ENCODE results near the gene RASAL2. TPM values are rescaled to one million over a fixed set of nuclear protein-coding genes. Genes with fewer than 3 reads are reported as not detected.

The RASAL2 gene
- 17.8 and 21.4 TPM in 2 replicates for polyA plus RNA-seq (2011; rRNA removed)
- 40.1 and 43.2 TPM in 2 replicates for polyA minus RNA-seq (2011; rRNA and poly(A)+ RNA removed)

DNA sequence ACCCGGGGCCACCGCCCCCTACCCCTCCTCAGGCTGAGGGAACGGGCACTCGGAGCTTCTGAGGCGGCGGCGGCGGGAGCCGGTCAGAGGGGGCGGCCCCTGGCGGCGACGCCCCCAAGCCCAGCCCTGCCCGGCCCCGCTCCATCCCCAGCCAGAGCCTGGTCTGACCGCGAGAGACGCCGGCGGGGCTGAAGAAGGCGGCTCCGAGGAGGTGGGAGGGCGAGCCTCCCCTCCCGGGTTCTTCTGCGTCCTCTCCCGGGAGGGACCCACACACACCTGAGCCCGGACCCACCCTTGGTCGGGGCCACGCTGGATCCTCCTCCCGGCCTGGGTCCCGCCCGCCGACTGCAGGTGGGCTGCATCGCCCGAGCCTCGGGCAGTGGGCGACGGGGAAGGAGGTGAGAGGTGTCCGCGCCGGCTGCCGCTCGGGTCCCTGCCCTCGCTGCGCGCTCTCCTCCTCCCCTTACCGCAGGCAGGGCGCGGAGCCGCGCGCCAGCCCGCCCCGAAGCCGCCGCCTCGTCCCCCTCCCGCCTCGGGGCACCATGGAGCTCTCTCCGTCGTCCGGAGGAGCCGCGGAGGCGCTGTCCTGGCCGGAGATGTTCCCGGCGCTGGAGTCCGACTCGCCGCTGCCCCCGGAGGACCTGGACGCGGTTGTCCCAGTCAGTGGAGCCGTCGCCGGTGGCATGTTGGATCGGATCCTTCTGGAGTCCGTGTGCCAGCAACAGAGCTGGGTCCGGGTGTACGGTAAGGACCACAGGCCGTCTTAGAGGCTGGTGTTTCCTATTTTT is at the start of gene RASAL2:
TSS of gene RASAL2 (plus strand) at position 154 of the 788 bp plus-strand sequence. CDS start at position 543, 389 bp downstream.
- no peaks in the 10 kb centered on the region for H3K27me3 ChIP-seq (ENCODE audit: control insufficient read depth, insufficient read depth, low read length)
- no peaks in the 10 kb centered on the region; the same call in 1 of the 2 replicates for H3K9me3 ChIP-seq (ENCODE audit: control insufficient read depth, insufficient read depth, low read length)
- TF ChIP-seq, protein P1, sequence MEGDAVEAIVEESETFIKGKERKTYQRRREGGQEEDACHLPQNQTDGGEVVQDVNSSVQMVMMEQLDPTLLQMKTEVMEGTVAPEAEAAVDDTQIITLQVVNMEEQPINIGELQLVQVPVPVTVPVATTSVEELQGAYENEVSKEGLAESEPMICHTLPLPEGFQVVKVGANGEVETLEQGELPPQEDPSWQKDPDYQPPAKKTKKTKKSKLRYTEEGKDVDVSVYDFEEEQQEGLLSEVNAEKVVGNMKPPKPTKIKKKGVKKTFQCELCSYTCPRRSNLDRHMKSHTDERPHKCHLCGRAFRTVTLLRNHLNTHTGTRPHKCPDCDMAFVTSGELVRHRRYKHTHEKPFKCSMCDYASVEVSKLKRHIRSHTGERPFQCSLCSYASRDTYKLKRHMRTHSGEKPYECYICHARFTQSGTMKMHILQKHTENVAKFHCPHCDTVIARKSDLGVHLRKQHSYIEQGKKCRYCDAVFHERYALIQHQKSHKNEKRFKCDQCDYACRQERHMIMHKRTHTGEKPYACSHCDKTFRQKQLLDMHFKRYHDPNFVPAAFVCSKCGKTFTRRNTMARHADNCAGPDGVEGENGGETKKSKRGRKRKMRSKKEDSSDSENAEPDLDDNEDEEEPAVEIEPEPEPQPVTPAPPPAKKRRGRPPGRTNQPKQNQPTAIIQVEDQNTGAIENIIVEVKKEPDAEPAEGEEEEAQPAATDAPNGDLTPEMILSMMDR (IDR thresholded peaks at IDR 0.05; ENCODE audit: low read depth, low read length), result peak; percentile 31
- H3K27ac ChIP-seq (ENCODE audit: low read depth, low read length), result peak within 1 kb of the TSS; percentile 71
- H3K4me3 ChIP-seq (ENCODE audit: low read depth, low read length), result peak within 1 kb of the TSS; percentile 88
- no peak for DNase-seq (ENCODE audit: low read depth, low spot score)
- ChIA-PET CTCF (interaction anchor here (0.6 to 4.3 kb wide), 10 partner anchors 10 to 206 kb away, joined by 3 to 26 read pairs (median 4); no protein-coding TSS in a partner anchor), POLR2A (interaction anchor here (0.6 to 1.5 kb wide), 5 partner anchors 33 to 147 kb away, joined by 3 to 6 read pairs (median 3); no protein-coding TSS in a partner anchor)

DNA sequence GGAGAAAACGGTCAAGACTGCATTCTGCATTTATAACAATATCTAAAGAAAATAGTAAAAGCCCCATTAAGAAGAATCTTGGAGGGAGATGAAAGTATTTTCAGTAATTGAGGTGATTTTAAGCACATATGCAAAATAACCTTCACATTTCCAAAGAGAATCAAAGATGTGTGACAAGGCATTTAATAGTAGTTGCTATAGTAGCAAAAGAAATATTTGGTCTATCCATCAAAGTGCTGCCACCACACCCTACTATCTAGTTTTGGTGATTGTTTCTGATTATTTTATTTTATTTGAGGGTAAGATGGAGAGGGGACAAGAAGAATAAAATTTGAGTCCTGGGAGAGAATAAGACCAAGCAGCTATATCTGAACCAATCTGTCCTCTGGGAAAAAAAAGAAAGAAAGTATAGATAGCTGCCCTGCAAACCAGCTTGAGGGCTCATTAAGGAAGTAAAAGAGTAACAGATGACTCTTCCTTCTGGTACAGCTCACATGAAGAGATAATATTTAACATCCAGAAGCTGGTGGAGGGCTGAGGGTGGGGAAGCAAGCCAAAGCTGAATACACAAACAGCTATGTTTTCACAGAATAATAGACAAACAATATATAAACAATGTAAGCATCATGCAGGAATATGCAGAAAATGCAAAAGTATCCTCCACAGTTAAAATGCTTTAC is 47.2 kb upstream of the RASAL2 start:
- CTCF ChIA-PET, result interaction anchor here (0.5 to 1.8 kb wide), 4 partner anchors 9 to 231 kb away, joined by 3 to 13 read pairs (median 8); no protein-coding TSS in a partner anchor
- H3K27me3 ChIP-seq (ENCODE audit: control insufficient read depth, insufficient read depth, low read length), result no peaks in the 10 kb centered on the region
- TF ChIP-seq, protein P1 (IDR thresholded peaks at IDR 0.05; ENCODE audit: low read depth, low read length), result no peak
- DNase-seq (ENCODE audit: low read depth, low spot score), result no peak
- H3K9me3 ChIP-seq (ENCODE audit: control insufficient read depth, insufficient read depth, low read length), result no peaks in the 10 kb centered on the region; the same call in 1 of the 2 replicates
- POLR2A ChIA-PET, result no interaction called here
- H3K4me3 ChIP-seq (ENCODE audit: low read depth, low read length), result no peak overlapping the region
- H3K27ac ChIP-seq (ENCODE audit: low read depth, low read length), result no peak overlapping the region

DNA sequence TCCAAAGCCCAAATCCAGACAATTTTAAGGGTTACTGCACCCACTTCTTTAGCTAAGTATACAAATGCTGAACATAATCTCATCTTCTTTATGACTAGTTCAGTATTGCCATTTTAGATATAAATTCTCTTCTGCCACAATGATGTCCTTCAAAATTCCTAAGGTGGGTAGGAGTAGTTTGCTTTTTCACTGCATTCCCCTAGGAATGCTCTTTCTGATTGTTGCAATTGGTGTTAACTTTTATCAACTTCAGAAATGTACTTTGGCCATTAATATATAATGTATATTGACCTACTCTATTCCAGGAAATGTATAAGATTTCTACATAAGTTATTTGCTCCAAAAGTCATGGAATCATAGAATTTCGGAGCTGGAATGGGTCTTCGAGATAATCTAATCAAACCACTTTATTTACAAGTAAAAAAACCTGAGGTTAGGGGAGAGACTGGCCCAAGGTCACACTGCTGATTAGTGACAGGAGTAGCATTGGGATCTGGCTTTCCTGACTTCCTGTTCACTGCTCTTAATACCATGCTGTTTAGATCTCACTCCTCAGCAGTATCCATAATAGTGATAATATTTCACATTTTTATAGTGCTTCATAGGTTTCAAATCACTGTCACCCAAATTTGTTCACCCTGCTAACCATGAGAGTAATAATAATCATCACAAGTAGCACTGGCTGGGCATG is 46.4 kb upstream of the RASAL2 start:
- Histone ChIP-seq H3K27me3 (ENCODE audit: control insufficient read depth, insufficient read depth, low read length) (no peaks in the 10 kb centered on the region), H3K4me3 (ENCODE audit: low read depth, low read length) (no peak overlapping the region), H3K9me3 (ENCODE audit: control insufficient read depth, insufficient read depth, low read length) (no peaks in the 10 kb centered on the region; the same call in 1 of the 2 replicates), H3K27ac (ENCODE audit: low read depth, low read length) (no peak overlapping the region)
- TF ChIP-seq, protein P1 (IDR thresholded peaks at IDR 0.05; ENCODE audit: low read depth, low read length), result no peak
- DNase-seq (ENCODE audit: low read depth, low spot score), result no peak
- POLR2A ChIA-PET, result no interaction called here
- CTCF ChIA-PET, result interaction anchor here (1.2 to 1.8 kb wide), 2 partner anchors 10 to 16 kb away, joined by 10 to 13 read pairs; no protein-coding TSS in a partner anchor

DNA sequence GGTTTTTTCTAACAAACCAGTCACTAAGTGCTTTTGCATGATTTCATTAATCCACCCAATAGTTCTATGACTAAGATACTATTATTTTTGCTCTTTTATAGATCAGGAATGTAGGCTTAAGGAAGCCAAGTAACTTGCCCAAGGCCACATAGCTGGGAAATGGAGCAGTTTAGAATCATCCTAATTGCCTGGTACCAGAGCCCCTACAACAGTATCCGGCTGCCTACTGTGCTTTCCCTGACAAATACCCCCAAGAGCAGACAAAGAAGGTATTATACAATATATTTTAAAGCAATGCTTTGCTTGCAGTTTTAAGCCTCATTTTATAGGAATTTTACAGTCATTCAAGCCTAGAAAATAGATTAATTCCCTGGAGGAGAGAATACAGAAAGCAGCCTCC is 45.5 kb upstream of the RASAL2 start:
- no peak overlapping the region for H3K27ac ChIP-seq (ENCODE audit: low read depth, low read length)
- no peak overlapping the region for H3K4me3 ChIP-seq (ENCODE audit: low read depth, low read length)
- ChIA-PET POLR2A (no interaction called here), CTCF (no interaction called here)
- TF ChIP-seq, protein P1 (IDR thresholded peaks at IDR 0.05; ENCODE audit: low read depth, low read length), result no peak
- no peaks in the 10 kb centered on the region for H3K27me3 ChIP-seq (ENCODE audit: control insufficient read depth, insufficient read depth, low read length)
- no peak for DNase-seq (ENCODE audit: low read depth, low spot score)
- no peaks in the 10 kb centered on the region; the same call in 1 of the 2 replicates for H3K9me3 ChIP-seq (ENCODE audit: control insufficient read depth, insufficient read depth, low read length)

Measured in AG04450 (cell line).